Spleen (tissue), 7 donors: Measurements from ENCODE around the gene APOA1.

Experiments used
- CTCF ChIP-seq, 11 experiments: fragments of 200-600 bp in 7 of 11; fragments of 450-650 bp in 4 of 11; sonication (generic) in 4 of 11; IDR thresholded peaks in 8 of 11; conservative IDR thresholded peaks in 3 of 11; 1 replicate in 7 of 11; 2 replicates in 4 of 11; pipeline versions ENCODE4 v1.4.0 to v1.8.0; 2016 to 2021; ENCODE audit warnings: antibody characterized with exemption in 11 of 11, inconsistent platforms in 4 of 11, mild to moderate bottlenecking in 1 of 11
- POLR2A ChIP-seq, 3 donors: fragments of 450-650 bp; IDR thresholded peaks; one replicate each; pipeline ENCODE4 v1.5.1; 2017; ENCODE audit warnings: antibody characterized with exemption in 3 of 3, mild to moderate bottlenecking in 1 of 3
- POLR2AphosphoS5 ChIP-seq, 3 donors: sonication (generic); formaldehyde crosslinking; IDR thresholded peaks; one replicate each; pipeline ENCODE4 v1.5.1; 2017; ENCODE audit warnings: antibody characterized with exemption in 3 of 3
- donor health status: DM: no; HTN: no; CAD: no; lungs with moderate emphysema.
- donor health status: DM: no; HTN: no; CAD: no.
- donor health status: DM: no; HTN: no; CAD: no.

GRCh38 chr11:116842909-116843308 lies 5.5 kb upstream of the APOA1 start:
- TF ChIP-seq POLR2AphosphoS5 (IDR thresholded peaks at IDR 0.05) (no peak), POLR2A (IDR thresholded peaks at IDR 0.05) (no peak), CTCF (IDR thresholded peaks at IDR 0.05 in 8 of 11, conservative IDR thresholded peaks at IDR 0.05 in 3 of 11) (no peak)
